IPS DF 4.7 (cell line): Measurements from ENCODE around the gene KIFC3.
"Not testable (repeated sequence)": the region's sequence is repeated elsewhere in the genome, so short reads cannot be mapped to it uniquely, and the experiment has no call there.

ENCODE experiments used
- DNase-seq: peaks from one replicate; pipeline ENCODE4 v3.0.0-alpha.2; 2013; ENCODE audit warnings: low spot score; ENCODE audit errors: extremely low read depth

KIFC3 gene

GRCh38 chr16:57804111-57804837, 2.0 kb upstream of the KIFC3 start:
- no peak for DNase-seq

DNA sequence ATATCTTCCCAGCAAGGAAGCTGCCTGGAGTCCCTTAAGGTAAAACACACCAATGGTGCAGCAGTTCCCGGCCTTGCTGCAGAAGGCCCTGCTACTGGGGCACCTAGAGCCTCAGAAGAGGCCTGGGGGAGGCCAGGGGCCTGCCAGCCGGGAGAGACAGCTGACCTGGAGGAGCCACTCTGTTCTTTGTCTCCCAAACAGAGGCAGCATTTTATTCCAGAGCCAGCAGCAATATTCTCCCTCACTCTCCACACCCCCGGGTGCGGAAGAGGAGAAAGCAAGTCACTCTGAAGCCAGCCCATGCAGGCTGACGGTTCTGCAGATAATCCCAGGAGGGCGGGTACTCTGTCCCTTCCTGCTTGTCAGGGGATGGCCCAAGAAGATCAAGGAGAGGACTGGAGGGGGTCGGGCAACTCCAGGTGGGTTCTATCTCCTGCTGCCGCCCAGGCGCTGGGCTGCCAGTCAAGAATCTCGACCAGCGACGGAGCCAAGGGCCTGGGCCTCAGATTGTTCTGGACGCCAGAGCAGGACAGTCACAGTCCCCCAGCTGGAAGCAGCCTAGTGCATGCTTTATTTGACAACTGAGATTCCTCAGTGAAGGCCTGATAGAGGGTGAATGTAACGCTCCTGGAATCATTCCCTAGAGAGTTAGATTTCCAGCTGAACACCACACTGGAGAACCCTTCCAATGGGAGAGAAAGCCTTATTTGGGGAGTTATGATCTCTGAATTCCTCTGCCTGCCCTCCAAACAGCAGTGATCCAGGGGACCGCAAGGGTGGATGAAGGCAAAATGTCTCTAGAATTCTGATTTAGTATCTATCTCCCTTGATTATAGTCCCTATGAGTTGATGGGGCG, 1.1 kb upstream of the KIFC3 start:
- DNase-seq, result no peak

- no peak for DNase-seq
Measured at GRCh38 chr16:57801809-57802340, 416 bp downstream of the KIFC3 start.

GRCh38 chr16:57801098-57801808, 1.0 kb downstream of the KIFC3 start:
- DNase-seq, result no peak

- DNase-seq, result no peak
Measured at GRCh38 chr16:57800200-57801097, 1.8 kb downstream of the KIFC3 start.

DNA sequence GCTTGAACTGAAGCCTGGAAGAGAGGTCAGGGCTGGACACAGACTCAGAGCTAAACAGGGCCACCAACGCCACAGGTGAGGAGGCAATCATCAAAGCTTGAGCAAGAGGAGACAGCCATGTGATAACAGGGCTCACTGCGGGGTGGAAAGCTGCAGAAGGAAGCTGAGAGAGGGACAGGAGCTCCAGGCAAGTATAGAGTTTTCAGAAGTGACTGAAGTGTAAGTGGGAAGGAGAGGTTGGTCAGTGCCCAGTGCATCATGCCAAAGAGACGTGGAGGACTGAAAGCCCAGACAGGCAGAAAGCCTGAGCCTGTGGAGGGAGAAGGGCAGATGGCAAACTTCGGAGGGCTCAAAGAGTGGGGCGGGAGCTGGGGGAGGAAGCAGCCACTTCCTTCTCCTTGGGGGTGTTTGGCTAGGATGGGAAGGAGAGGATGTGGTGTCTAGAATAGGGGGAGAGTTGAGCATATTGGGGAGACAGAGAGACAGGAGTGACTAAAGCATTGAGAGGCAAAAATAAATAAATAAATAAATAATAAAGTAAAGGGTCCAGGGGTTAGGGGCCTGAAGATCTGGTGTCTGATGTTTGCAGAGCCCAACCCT, 2.6 kb downstream of the KIFC3 start:
- no peak for DNase-seq

DNA sequence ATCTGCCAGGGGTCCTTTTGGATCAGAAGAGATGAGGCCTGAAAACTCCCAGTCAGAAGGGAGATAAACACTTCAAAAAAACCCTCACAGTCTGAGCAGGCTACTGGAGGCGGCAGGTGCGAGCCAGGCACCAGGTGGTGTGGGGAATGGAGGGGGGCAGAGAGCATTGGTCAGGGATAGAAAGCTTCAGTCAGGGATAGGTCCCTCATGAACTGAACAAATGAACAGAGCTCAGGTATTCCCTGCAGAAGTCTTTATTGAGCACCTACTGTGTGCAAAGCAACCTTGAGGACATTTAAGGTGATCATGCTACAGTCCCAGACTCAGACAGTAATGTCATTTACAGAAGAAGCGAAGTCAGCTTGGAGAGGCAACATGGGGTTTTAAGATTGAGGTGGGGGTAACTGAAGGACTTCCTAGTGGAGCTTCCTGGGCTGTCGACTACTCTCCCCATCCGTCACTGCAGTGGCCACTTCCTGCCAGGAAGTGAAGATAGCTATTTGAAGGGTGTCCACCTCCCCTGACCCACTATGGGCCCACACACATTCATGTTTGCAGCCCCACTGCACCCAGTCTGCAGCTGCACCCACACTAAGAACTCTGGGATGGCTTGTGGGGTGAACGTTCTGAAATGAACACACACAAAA, 3.2 kb downstream of the KIFC3 start:
- DNase-seq, result no peak

- DNase-seq, result no peak
Measured at GRCh38 chr16:57798267-57798810, 4.0 kb downstream of the KIFC3 start.

GRCh38 chr16:57797526-57798266, 4.6 kb downstream of the KIFC3 start:
- DNase-seq, result no peak

DNA sequence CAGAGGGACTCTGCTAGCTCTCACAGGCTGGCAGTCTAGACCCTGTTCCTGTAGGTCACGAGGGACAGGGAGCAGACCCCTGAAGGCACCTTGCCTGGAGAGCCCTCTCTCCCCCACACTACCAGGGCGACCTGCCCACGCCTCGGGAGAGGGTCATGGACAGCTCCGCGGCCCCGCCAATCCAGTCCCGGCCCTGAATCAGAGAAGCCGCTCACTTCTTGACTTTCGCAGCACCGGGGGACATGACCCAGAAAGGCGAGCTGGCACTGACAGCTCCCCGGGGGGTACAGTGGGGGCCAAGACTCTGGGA, 5.1 kb downstream of the KIFC3 start:
- DNase-seq, result no peak

DNA sequence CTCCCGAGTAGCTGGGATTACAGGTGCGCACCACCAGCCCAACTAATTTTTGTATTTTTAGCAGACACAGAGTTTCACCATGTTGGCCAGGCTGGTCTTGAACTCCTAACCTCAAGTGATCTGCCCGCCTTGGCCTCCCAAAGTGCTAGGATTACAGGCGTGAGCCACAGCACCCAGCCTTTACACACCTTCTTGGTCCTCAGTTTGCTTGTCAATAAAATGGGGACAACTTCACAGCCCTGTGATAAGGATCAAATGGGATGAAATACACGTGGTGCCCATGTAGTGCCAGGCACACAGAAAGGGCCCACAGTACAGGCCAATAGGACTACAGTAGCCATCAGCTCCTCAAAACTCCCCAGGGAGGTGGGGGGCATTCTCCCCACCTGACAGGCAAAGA, 6.3 kb downstream of the KIFC3 start:
- not testable (repeated sequence) for DNase-seq

GRCh38 chr16:57795431-57795878, 6.8 kb downstream of the KIFC3 start:
- no peak for DNase-seq

- no peak for DNase-seq
Measured at GRCh38 chr16:57794849-57795430, 7.4 kb downstream of the KIFC3 start.

- DNase-seq, result no peak
Measured at GRCh38 chr16:57791893-57792461, 10.3 kb downstream of the KIFC3 start.

GRCh38 chr16:57791195-57791892, 10.9 kb downstream of the KIFC3 start:
- DNase-seq, result no peak

DNA sequence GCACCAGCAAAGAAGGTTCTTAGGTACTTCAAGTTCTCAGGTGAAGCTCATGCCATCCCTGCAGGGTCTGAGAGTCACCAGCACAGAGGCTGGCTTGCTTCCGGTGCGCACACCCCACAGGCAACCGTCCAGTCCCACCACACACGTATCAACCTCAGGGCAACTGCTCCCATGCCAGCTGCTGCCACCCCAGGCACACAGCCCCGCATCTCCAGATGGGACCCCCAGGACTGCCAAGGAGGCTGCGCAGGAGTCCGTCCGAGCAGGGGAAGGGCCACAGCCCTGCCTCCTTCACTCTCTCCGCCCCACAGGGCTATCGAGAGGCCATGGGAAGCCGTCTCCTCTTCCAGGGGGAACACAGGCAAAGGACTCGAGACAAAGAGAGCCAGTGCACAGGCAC, 13.3 kb downstream of the KIFC3 start:
- DNase-seq, result no peak

GRCh38 chr16:57788252-57788841, 13.9 kb downstream of the KIFC3 start:
- DNase-seq, result no peak
